GM18505 (cell line): Measurements from ENCODE around the gene ITCH.
"Not testable (repeated sequence)": the region's sequence is repeated elsewhere in the genome, so short reads cannot be mapped to it uniquely, and the experiment has no call there.

Experiments used
- ATAC-seq: cut with Tn5 transposase; IDR thresholded peaks from one replicate; pipeline ENCODE4 v1.9.1; 2021; ENCODE audit not compliant: unreplicated experiment
- POLR2A ChIP-seq: IDR thresholded peaks from 4 replicates; pipeline ENCODE4 v1.6.1; 2011; ENCODE audit warnings: borderline replicate concordance; ENCODE audit not compliant: insufficient read depth, insufficient read length; ENCODE audit errors: extremely low read depth

The ITCH gene

GRCh38 chr20:34426026-34426425 lies 63.0 kb downstream of the ITCH start:
- ATAC-seq: no peak
- no peak for TF ChIP-seq POLR2A

- ATAC-seq: no peak
- no peak for TF ChIP-seq POLR2A
Observed at GRCh38 chr20:34427331-34427730, 64.3 kb downstream of the ITCH start.

- no peak for ATAC-seq
- no peak for TF ChIP-seq POLR2A
Observed at GRCh38 chr20:34427784-34428183, 64.7 kb downstream of the ITCH start.

- no peak for TF ChIP-seq POLR2A
- ATAC-seq: no peak
Observed at GRCh38 chr20:34431168-34431567, 68.1 kb downstream of the ITCH start.

- not testable (repeated sequence) for ATAC-seq
Observed at GRCh38 chr20:34432663-34433062, 69.6 kb downstream of the ITCH start.

- TF ChIP-seq POLR2A: no peak
- ATAC-seq: no peak
Observed at GRCh38 chr20:34433391-34433790, 70.3 kb downstream of the ITCH start.

GRCh38 chr20:34435589-34435988 lies 72.5 kb downstream of the ITCH start:
- no peak for ATAC-seq
- no peak for TF ChIP-seq POLR2A

- no peak for ATAC-seq
- no peak for TF ChIP-seq POLR2A
Observed at GRCh38 chr20:34437330-34437986, 74.4 kb downstream of the ITCH start.

GRCh38 chr20:34439168-34439567 lies 76.1 kb downstream of the ITCH start:
- ATAC-seq: no peak

GRCh38 chr20:34441423-34441822 lies 78.3 kb downstream of the ITCH start:
- not testable (repeated sequence) for ATAC-seq

More at GRCh38 chr20:34439168-34439567, 76.1 kb downstream of the ITCH start:
- TF ChIP-seq POLR2A: no peak

GRCh38 chr20:34443546-34443945 lies 80.5 kb downstream of the ITCH start:
- no peak for ATAC-seq
- TF ChIP-seq POLR2A: no peak

- ATAC-seq: no peak
- TF ChIP-seq POLR2A: no peak
Observed at GRCh38 chr20:34445177-34446065, 82.3 kb downstream of the ITCH start.

- no peak for ATAC-seq
- TF ChIP-seq POLR2A: no peak
Observed at GRCh38 chr20:34448517-34448916, 85.4 kb downstream of the ITCH start.
